Duodenal mucosa (tissue), 2 donors: Measurements from ENCODE around the gene PI3.

Experiments used
- H3K27ac ChIP-seq: one replicate; pipeline ENCODE4 v1.7.0; 2013; ENCODE audit warnings: low read depth, low read length
- H3K27me3 ChIP-seq, 2 donors: one replicate each; pipeline ENCODE4 v1.7.0; 2013; ENCODE audit warnings: low read length in 2 of 2, control low read depth in 1 of 2; ENCODE audit not compliant: insufficient read depth in 2 of 2, control insufficient read depth in 1 of 2
- H3K36me3 ChIP-seq, 2 donors: one replicate each; pipeline ENCODE4 v1.7.0; 2013; ENCODE audit warnings: low read length in 2 of 2, control low read depth in 1 of 2; ENCODE audit not compliant: insufficient read depth in 2 of 2, control insufficient read depth in 1 of 2
- H3K4me1 ChIP-seq, 2 donors: one replicate each; pipeline ENCODE4 v1.7.0; 2013; ENCODE audit warnings: low read length in 2 of 2, control low read depth in 1 of 2; ENCODE audit not compliant: insufficient read depth in 2 of 2, control insufficient read depth in 1 of 2
- H3K4me3 ChIP-seq, 2 donors: one replicate each; pipeline ENCODE4 v1.7.0; 2013; ENCODE audit warnings: low read length in 2 of 2, low read depth in 1 of 2
- H3K9ac ChIP-seq, 2 donors: one replicate each; pipeline ENCODE4 v1.7.0; 2013; ENCODE audit warnings: low read length in 2 of 2, low read depth in 1 of 2
- H3K9me3 ChIP-seq, 2 donors: one replicate each; pipeline ENCODE4 v1.7.0; 2013; ENCODE audit warnings: low read length in 2 of 2, control low read depth in 1 of 2; ENCODE audit not compliant: control insufficient read depth in 1 of 2

The PI3 gene

GRCh38 chr20:45181639-45182038 is 6.9 kb downstream of the PI3 start:
- H3K9me3 ChIP-seq: no peaks in the 10 kb centered on the region
- no peak overlapping the region for H3K27ac ChIP-seq
- no peak overlapping the region for H3K9ac ChIP-seq
- H3K4me1 ChIP-seq: no peaks in the 10 kb centered on the region
- H3K36me3 ChIP-seq: no peaks in the 10 kb centered on the region
- no peak overlapping the region for H3K4me3 ChIP-seq
- no peaks in the 10 kb centered on the region for H3K27me3 ChIP-seq

- Histone ChIP-seq H3K9ac (no peak overlapping the region), H3K27ac (no peak overlapping the region), H3K27me3 (no peaks in the 10 kb centered on the region), H3K36me3 (no peaks in the 10 kb centered on the region), H3K4me3 (no peak overlapping the region), H3K9me3 (no peaks in the 10 kb centered on the region), H3K4me1 (no peaks in the 10 kb centered on the region)
Observed at GRCh38 chr20:45183084-45183483, 8.4 kb downstream of the PI3 start.

- H3K4me3 ChIP-seq: no peak overlapping the region
- H3K27me3 ChIP-seq: no peaks in the 10 kb centered on the region
- no peaks in the 10 kb centered on the region for H3K9me3 ChIP-seq
- no peaks in the 10 kb centered on the region for H3K36me3 ChIP-seq
- H3K4me1 ChIP-seq: no peaks in the 10 kb centered on the region
- no peak overlapping the region for H3K27ac ChIP-seq
- H3K9ac ChIP-seq: no peak overlapping the region
Observed at GRCh38 chr20:45187693-45188092, 13.0 kb downstream of the PI3 start.

GRCh38 chr20:45189067-45189609 is 14.4 kb downstream of the PI3 start:
- Histone ChIP-seq H3K27ac (no peak overlapping the region), H3K4me1 (no peaks in the 10 kb centered on the region), H3K27me3 (peaks cover 3 to 4% of the 10 kb centered on the region in 2 donors), H3K4me3 (no peak overlapping the region), H3K9me3 (no peaks in the 10 kb centered on the region), H3K36me3 (no peaks in the 10 kb centered on the region), H3K9ac (no peak overlapping the region)

- H3K4me3 ChIP-seq: no peak overlapping the region
- no peak overlapping the region for H3K9ac ChIP-seq
- no peaks in the 10 kb centered on the region for H3K36me3 ChIP-seq
- H3K27me3 ChIP-seq: peaks cover 3 to 4% of the 10 kb centered on the region in 2 donors
- H3K9me3 ChIP-seq: no peaks in the 10 kb centered on the region
- no peaks in the 10 kb centered on the region for H3K4me1 ChIP-seq
- no peak overlapping the region for H3K27ac ChIP-seq
Observed at GRCh38 chr20:45189861-45190260, 15.2 kb downstream of the PI3 start.

- H3K27ac ChIP-seq: no peak overlapping the region
- no peaks in the 10 kb centered on the region for H3K36me3 ChIP-seq
Observed at GRCh38 chr20:45191926-45192325, 17.2 kb downstream of the PI3 start.

GRCh38 chr20:45193331-45193730 is 18.6 kb downstream of the PI3 start:
- Histone ChIP-seq H3K9ac (no peak overlapping the region), H3K4me3 (no peak overlapping the region), H3K27me3 (peaks cover 3 to 4% of the 10 kb centered on the region in 2 donors), H3K9me3 (no peaks in the 10 kb centered on the region), H3K4me1 (no peaks in the 10 kb centered on the region), H3K36me3 (no peaks in the 10 kb centered on the region), H3K27ac (no peak overlapping the region)

More at GRCh38 chr20:45191926-45192325, 17.2 kb downstream of the PI3 start:
- Histone ChIP-seq H3K4me1 (no peaks in the 10 kb centered on the region), H3K9ac (no peak overlapping the region), H3K27me3 (peaks cover 3 to 4% of the 10 kb centered on the region in 2 donors), H3K9me3 (no peaks in the 10 kb centered on the region), H3K4me3 (no peak overlapping the region)

GRCh38 chr20:45206725-45207124 is 32.0 kb downstream of the PI3 start, which contains the start of gene SEMG1:
Gene SEMG1 (plus strand): TSS chr20:45207033. CDS start chr20:45207054, 21 bp downstream.
- H3K27me3 ChIP-seq: peaks cover 0 to 5% of the 10 kb centered on the region in 2 donors
- H3K4me1 ChIP-seq: no peaks in the 10 kb centered on the region
- no peaks in the 10 kb centered on the region for H3K9me3 ChIP-seq
- no peak within 1 kb of the TSS for H3K4me3 ChIP-seq
- no peaks in the 10 kb centered on the region for H3K36me3 ChIP-seq
- no peak within 1 kb of the TSS for H3K27ac ChIP-seq
- H3K9ac ChIP-seq: no peak within 1 kb of the TSS

GRCh38 chr20:45209924-45210323 is 35.2 kb downstream of the PI3 start:
- no peaks in the 10 kb centered on the region for H3K4me1 ChIP-seq
- no peaks in the 10 kb centered on the region for H3K36me3 ChIP-seq
- H3K9ac ChIP-seq: no peak overlapping the region
- H3K4me3 ChIP-seq: no peak overlapping the region
- no peaks in the 10 kb centered on the region for H3K9me3 ChIP-seq
- no peak overlapping the region for H3K27ac ChIP-seq
- no peaks in the 10 kb centered on the region for H3K27me3 ChIP-seq

- H3K36me3 ChIP-seq: no peaks in the 10 kb centered on the region
- H3K9me3 ChIP-seq: no peaks in the 10 kb centered on the region
- H3K4me3 ChIP-seq: no peak overlapping the region
- H3K27ac ChIP-seq: no peak overlapping the region
- no peak overlapping the region for H3K9ac ChIP-seq
- no peaks in the 10 kb centered on the region for H3K4me1 ChIP-seq
- H3K27me3 ChIP-seq: no peaks in the 10 kb centered on the region
Observed at GRCh38 chr20:45211569-45212474, 37.1 kb downstream of the PI3 start.
